KMS-11 (cell line): ENCODE measurements around the gene METTL21C.

Source experiments
- H2AFZ ChIP-seq: fragments of 200-600 bp; sonication (generic); 2 replicates; pipeline ENCODE4 v1.6.1; 2016; ENCODE audit warnings: antibody characterized with exemption, mixed run types, low read depth
- H3K27ac ChIP-seq: fragments of 200-600 bp; sonication (generic); 2 replicates; pipeline ENCODE4 v1.6.1; 2016; ENCODE audit warnings: mild to moderate bottlenecking, mixed run types
- H3K27me3 ChIP-seq: fragments of 200-600 bp; sonication (generic); 2 replicates; pipeline ENCODE4 v1.6.1; 2017; ENCODE audit warnings: mild to moderate bottlenecking, low read depth, mixed run types, moderate library complexity; ENCODE audit not compliant: insufficient read depth
- H3K36me3 ChIP-seq: fragments of 200-600 bp; sonication (generic); 2 replicates; pipeline ENCODE4 v1.6.1; 2017; ENCODE audit warnings: mild to moderate bottlenecking, mixed run types; ENCODE audit not compliant: insufficient read depth
- H3K4me1 ChIP-seq: fragments of 200-600 bp; sonication (generic); 2 replicates; pipeline ENCODE4 v1.6.1; 2016; ENCODE audit warnings: mild to moderate bottlenecking, low read depth, mixed run types; ENCODE audit not compliant: poor library complexity, severe bottlenecking
- H3K4me2 ChIP-seq: fragments of 200-600 bp; sonication (generic); 2 replicates; pipeline ENCODE4 v1.7.0; 2016; ENCODE audit warnings: mild to moderate bottlenecking, mixed run types
- H3K4me3 ChIP-seq: fragments of 200-600 bp; sonication (generic); IDR thresholded peaks from 2 replicates; pipeline ENCODE4 v1.6.1; 2017; ENCODE audit warnings: low read depth, low read length, mixed read lengths; ENCODE audit not compliant: insufficient read depth
- H3K79me2 ChIP-seq: fragments of 200-600 bp; sonication (generic); 2 replicates; pipeline ENCODE4 v1.6.1; 2016; ENCODE audit warnings: low read depth, mixed run types; ENCODE audit not compliant: insufficient read depth
- H3K9ac ChIP-seq: fragments of 200-600 bp; sonication (generic); 2 replicates; pipeline ENCODE4 v1.6.1; 2016; ENCODE audit warnings: mild to moderate bottlenecking, mixed run types
- H4K20me1 ChIP-seq: fragments of 200-600 bp; sonication (generic); 2 replicates; pipeline ENCODE4 v1.6.1; 2016; ENCODE audit warnings: mild to moderate bottlenecking, mixed run types; ENCODE audit not compliant: insufficient read depth
- CTCF ChIP-seq: fragments of 200-600 bp; sonication (generic); conservative IDR thresholded peaks from 2 replicates; pipeline ENCODE4 v1.6.1; 2017; ENCODE audit warnings: low read depth, mild to moderate bottlenecking, antibody characterized with exemption, low read length, moderate library complexity, mixed read lengths

METTL21C gene

GRCh38 chr13:102642029-102642428 is 52.8 kb downstream of the METTL21C start:
- no peaks in the 10 kb centered on the region for H4K20me1 ChIP-seq
- no peak overlapping the region for H3K4me2 ChIP-seq
- no peaks in the 10 kb centered on the region for H3K4me1 ChIP-seq
- no peak overlapping the region for H3K27ac ChIP-seq
- H3K9ac ChIP-seq = no peak overlapping the region
- no peak overlapping the region for H3K4me3 ChIP-seq
- TF ChIP-seq CTCF = no peak
- no peaks in the 10 kb centered on the region for H3K79me2 ChIP-seq
- H3K36me3 ChIP-seq = no peaks in the 10 kb centered on the region; the same call in 1 of the 2 replicates
- H3K27me3 ChIP-seq = no peaks in the 10 kb centered on the region
- no peak overlapping the region for H2AFZ ChIP-seq

- Histone ChIP-seq H4K20me1 (no peaks in the 10 kb centered on the region), H3K27ac (no peak overlapping the region), H3K4me2 (no peak overlapping the region), H3K27me3 (no peaks in the 10 kb centered on the region), H3K79me2 (no peaks in the 10 kb centered on the region), H3K36me3 (no peaks in the 10 kb centered on the region), H3K9ac (no peak overlapping the region), H3K4me1 (no peaks in the 10 kb centered on the region), H3K4me3 (no peak overlapping the region), H2AFZ (no peak overlapping the region)
- no peak for TF ChIP-seq CTCF
Measured at GRCh38 chr13:102638741-102639140, 56.1 kb downstream of the METTL21C start.
